NCI-H2227 (cell line): ENCODE results near the gene PRSS33.

Experiments used
- DNase-seq: peaks from one replicate; lab custom pipeline; 2025; ENCODE audit not compliant: unreplicated experiment; lab: John Stamatoyannopoulos, UW

PRSS33 gene

GRCh38 chr16:2743007-2743810 lies 44.2 kb downstream of the PRSS33 start:
- no peak for DNase-seq

- no peak for DNase-seq
Measured at GRCh38 chr16:2742323-2743006, 44.9 kb downstream of the PRSS33 start.

GRCh38 chr16:2741168-2741567 lies 46.2 kb downstream of the PRSS33 start:
- DNase-seq, result no peak

GRCh38 chr16:2740476-2740875 lies 46.9 kb downstream of the PRSS33 start:
- no peak for DNase-seq

GRCh38 chr16:2739625-2740430 lies 47.5 kb downstream of the PRSS33 start:
- DNase-seq, result no peak

GRCh38 chr16:2738615-2739014 lies 48.7 kb downstream of the PRSS33 start:
- no peak for DNase-seq

- no peak for DNase-seq
Measured at GRCh38 chr16:2737895-2738418, 49.4 kb downstream of the PRSS33 start.

GRCh38 chr16:2737238-2737605 lies 50.1 kb downstream of the PRSS33 start:
- DNase-seq, result no peak

- DNase-seq, result no peak
Measured at GRCh38 chr16:2736476-2737237, 50.7 kb downstream of the PRSS33 start.

- no peak for DNase-seq
Measured at GRCh38 chr16:2734844-2735515, 52.4 kb downstream of the PRSS33 start.
